Activated T-helper 1 cell treated with anti-CD3 and anti-CD28 coated beads, Interleukin-12 subunit alpha, Interleukin-12 subunit beta, Interleukin-2, Interleukin-4 antibody, amounts not matched to agents 30 ng/mL and 10 ng/mL and 1 ng/mL, durations not matched to agents 14 hours and 24 hours and 36 hours (primary cell): ENCODE measurements around the gene SMAD3. TPM values are rescaled to one million over a fixed set of nuclear protein-coding genes. Genes with fewer than 3 reads are reported as not detected.
"Not testable (repeated sequence)": the region's sequence is repeated elsewhere in the genome, so short reads cannot be mapped to it uniquely, and the experiment has no call there.

ENCODE experiments used
- DNase-seq: peaks from one replicate; pipeline ENCODE4 v3.0.0; 2021; ENCODE audit warnings: low spot score
- H3K27ac Mint-ChIP-seq: one replicate; pipeline ENCODE4 v1.8.0; 2021; ENCODE audit warnings: mild to moderate bottlenecking, mixed read lengths
- H3K27me3 Mint-ChIP-seq: one replicate; pipeline ENCODE4 v1.8.0; 2022; ENCODE audit warnings: mild to moderate bottlenecking, moderate library complexity, mixed read lengths; ENCODE audit not compliant: insufficient read depth
- H3K36me3 Mint-ChIP-seq: one replicate; pipeline ENCODE4 v1.8.0; 2021; ENCODE audit warnings: low read depth, mixed read lengths
- H3K4me1 Mint-ChIP-seq: one replicate; pipeline ENCODE4 v1.8.0; 2021; ENCODE audit warnings: low read depth, mixed read lengths
- H3K4me3 Mint-ChIP-seq: one replicate; pipeline ENCODE4 v1.8.0; 2021; ENCODE audit warnings: mild to moderate bottlenecking, moderate library complexity, mixed read lengths
- H3K9me3 Mint-ChIP-seq: one replicate; pipeline ENCODE4 v1.8.0; 2021; ENCODE audit warnings: mixed read lengths
- intact Hi-C: fragments of 100-400 bp; cut with micrococcal nuclease; formaldehyde crosslinking; loops from one replicate; pipeline ENCODE4 v1.15.1; 2024
- total RNA-seq: library from RNA; stranded (reverse); gene quantifications from 2 replicates; pipeline ENCODE4 v1.2.3, GENCODE V29; 2022

The SMAD3 gene
- total RNA-seq, 1 donor from 2014 or later: 80.4 TPM

DNA sequence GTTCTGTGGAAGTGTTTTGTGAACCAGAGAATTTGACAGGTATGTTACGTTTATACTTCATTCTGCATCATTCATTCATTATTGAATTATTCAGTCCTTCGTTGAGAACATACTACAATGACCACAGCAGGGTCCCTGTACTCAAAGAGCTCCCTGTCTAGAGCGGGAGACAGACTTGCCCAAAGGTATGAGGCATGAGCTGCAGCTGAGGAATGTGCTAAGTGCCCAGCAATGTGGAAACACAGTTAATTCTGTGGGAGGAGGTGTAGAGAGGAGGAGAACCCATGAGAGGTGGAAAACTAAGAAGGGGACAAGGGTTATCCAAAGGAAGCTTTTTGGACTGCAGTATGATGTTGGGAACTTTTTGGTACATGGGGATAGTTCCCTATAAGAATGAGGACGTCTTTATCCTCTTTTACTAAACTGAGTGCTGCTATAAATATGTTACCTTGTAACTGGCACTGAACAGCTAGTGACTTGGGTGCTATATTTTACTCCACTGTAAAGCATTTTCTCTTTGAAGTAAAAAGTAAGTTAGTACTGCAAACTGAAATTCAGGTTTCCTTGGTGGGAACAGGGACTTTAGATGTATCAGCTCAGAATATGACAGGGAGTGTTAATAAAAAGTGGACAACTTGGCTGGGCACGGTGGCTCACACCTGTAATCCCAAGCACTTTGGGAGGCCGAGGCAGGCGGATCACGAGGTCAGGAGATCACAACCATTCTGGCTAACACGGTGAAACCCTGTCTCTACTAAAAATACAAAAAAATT, 5.7 kb downstream of the SMAD3 start:
- Mint-ChIP-seq H3K4me3 (peak overlapping the region; percentile 37), H3K27ac (peak overlapping the region; percentile 83), H3K27me3 (no peaks in the 10 kb centered on the region), H3K4me1 (peaks cover 81% of the 10 kb centered on the region), H3K9me3 (no peaks in the 10 kb centered on the region), H3K36me3 (peaks cover 54% of the 10 kb centered on the region)
- no peak for DNase-seq
- intact Hi-C loops: no loop called here

DNA sequence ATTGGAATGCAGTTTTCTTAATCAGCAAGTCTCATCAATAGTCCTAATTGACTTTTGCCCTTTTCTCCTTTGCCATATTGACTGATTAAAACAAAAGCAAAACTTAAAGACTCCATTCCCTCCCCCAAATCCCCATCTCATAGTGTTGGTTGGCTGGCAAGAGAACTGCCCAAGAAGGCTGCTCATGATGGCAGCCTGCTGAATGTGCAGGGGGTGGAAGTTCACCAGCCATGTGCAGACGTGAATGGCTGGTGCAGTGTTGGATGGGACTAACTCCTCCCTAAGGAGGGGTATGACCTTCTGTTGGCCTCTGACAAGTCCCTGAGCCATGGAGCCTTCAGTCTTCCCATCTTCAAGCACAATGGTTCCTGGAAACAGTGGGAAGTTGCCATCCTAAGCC, 7.0 kb downstream of the SMAD3 start:
- intact Hi-C loops: no loop called here
- Mint-ChIP-seq H3K27ac (peak overlapping the region; percentile 88), H3K36me3 (peaks cover 60% of the 10 kb centered on the region), H3K4me1 (peaks cover 89% of the 10 kb centered on the region), H3K27me3 (no peaks in the 10 kb centered on the region), H3K4me3 (peak overlapping the region; percentile 74), H3K9me3 (no peaks in the 10 kb centered on the region)
- no peak for DNase-seq

GRCh38 chr15:67072958-67073357, 7.6 kb downstream of the SMAD3 start:
- H3K36me3 Mint-ChIP-seq: peaks cover 56% of the 10 kb centered on the region
- no peaks in the 10 kb centered on the region for H3K27me3 Mint-ChIP-seq
- intact Hi-C loops: no loop called here
- no peaks in the 10 kb centered on the region for H3K9me3 Mint-ChIP-seq
- DNase-seq: no peak
- peaks cover 88% of the 10 kb centered on the region for H3K4me1 Mint-ChIP-seq
- H3K27ac Mint-ChIP-seq: peak overlapping the region; percentile 88
- peak overlapping the region; percentile 74 for H3K4me3 Mint-ChIP-seq

DNA sequence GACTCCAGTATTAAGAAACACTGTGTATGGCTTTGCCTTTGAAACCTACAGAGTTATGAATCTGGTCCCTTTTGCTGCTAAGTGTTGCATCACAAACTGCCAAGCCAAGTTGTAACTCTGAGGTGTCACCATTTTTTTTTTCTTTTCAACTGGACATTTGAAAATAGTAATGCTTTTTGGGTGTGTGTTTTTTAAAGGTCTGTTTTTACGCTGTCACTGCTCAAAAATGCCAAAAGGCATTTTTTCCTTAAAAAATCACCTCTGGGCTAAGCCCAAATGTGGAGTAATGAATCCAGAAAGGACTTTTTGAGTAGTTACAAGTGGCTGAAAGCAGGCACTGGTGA, 9.5 kb downstream of the SMAD3 start:
- peaks cover 83% of the 10 kb centered on the region for H3K4me1 Mint-ChIP-seq
- no peaks in the 10 kb centered on the region for H3K27me3 Mint-ChIP-seq
- intact Hi-C loops: loop anchor here (1.0 kb wide), 1 partner anchor 7 kb away; no protein-coding TSS in a partner anchor
- peak overlapping the region; percentile 95 for H3K27ac Mint-ChIP-seq
- no peaks in the 10 kb centered on the region for H3K9me3 Mint-ChIP-seq
- H3K36me3 Mint-ChIP-seq: peaks cover 56% of the 10 kb centered on the region
- H3K4me3 Mint-ChIP-seq: peak overlapping the region; percentile 58
- no peak for DNase-seq

DNA sequence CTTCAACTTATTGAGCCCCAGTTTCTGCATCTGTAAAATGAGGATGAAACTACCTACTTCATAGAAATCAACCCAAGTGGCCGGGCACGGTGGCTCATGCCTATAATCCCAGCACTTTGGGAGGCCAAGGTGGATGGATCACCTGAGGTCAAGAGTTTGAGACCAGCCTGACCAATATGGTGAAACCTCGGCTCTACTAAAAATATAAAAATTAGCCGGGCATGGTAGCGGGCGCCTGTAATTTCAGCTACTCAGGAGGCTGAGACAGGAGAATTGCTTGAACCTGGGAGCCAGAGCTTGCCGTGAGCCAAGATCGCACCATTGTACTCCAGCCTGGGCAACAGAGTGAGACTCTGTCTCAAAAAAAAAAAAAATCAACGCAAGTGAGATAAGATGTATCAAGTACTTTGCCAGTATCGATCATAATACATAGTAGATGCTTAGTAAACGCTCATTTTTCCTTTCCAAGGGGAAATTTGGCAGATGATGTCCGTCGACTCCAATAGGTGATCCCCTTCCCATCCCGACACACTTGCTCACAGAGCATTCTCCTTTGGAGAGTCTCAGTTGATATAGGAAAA, 10.2 kb downstream of the SMAD3 start:
- DNase-seq, H3K9me3 Mint-ChIP-seq, H3K27me3 Mint-ChIP-seq, intact Hi-C loops: not testable (repeated sequence)
- Mint-ChIP-seq H3K27ac (peak overlapping the region; percentile 95), H3K36me3 (peaks cover 57% of the 10 kb centered on the region), H3K4me3 (peak overlapping the region; percentile 76), H3K4me1 (peaks cover 83% of the 10 kb centered on the region)

DNA sequence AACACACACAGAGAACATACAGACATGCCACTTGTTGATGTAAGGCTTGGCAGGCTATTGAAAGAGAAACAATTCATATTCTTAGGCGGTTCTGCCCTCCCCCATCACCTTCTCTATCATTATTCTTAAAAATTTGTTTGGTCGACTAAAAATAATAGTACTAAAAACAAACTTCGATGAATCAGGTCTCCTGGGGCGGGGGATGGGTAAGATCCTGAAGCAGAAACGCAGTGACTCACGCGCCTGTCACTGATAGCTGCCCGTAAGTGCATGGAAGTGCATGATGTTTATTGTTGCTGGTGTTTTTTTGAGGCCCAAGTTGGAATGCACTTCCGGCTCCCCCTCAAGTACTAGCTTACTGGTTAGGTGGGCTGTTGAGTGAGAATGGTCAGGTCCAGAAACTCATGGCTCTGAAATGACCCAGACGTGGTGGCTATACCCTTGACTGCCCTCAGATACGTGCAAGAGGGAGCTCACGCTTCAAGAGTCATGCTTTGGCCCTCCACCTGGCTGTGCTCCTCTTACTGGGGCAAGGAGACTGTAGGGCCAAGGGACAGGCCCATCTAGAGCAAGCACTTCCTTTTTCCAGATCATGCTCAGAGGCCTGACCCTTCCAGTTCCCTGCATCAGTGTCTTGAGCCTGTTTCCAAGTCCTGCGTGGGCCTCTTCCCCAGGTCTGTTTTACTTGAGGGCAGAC, 10.9 kb downstream of the SMAD3 start:
- no peak for DNase-seq
- peak overlapping the region; percentile 76 for H3K4me3 Mint-ChIP-seq
- H3K9me3 Mint-ChIP-seq: no peaks in the 10 kb centered on the region

DNA sequence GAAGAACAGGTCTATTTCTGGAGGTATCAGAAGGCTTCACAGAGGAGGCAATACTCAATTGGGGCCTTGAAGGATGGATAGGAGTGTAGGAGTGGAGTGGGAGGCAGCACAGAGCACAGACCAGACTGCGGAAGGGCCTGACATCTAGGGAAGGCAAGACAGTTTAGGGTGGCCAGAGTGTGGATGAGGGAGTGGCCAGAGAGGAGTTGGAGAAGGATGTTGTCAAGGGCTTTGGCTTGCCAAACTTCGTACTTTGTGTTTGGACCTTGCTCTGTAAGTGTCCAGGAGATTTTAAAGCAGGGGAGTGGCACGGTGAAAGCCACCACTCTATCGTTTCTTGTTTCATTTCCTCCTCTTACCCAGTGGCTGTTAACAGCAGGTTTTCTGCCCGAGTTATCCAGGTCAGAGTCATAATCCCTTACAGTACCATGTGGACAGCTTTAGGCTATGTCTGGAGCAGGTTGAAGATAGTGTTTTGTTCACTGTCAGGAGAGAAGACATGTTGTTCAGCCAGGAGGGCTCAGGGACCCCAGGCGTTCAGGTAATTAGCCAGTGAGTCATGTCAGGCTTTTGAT, 12.3 kb downstream of the SMAD3 start:
- no peaks in the 10 kb centered on the region for H3K9me3 Mint-ChIP-seq
- peaks cover 60% of the 10 kb centered on the region for H3K36me3 Mint-ChIP-seq
- H3K4me1 Mint-ChIP-seq: peaks cover 88% of the 10 kb centered on the region
- peak overlapping the region; percentile 84 for H3K27ac Mint-ChIP-seq
- DNase-seq: no peak
- H3K4me3 Mint-ChIP-seq: peak overlapping the region; percentile 32
- intact Hi-C loops: no loop called here
- no peaks in the 10 kb centered on the region for H3K27me3 Mint-ChIP-seq

More for the DNA sequence above, 10.9 kb downstream of the SMAD3 start:
- peaks cover 58% of the 10 kb centered on the region for H3K36me3 Mint-ChIP-seq
- H3K27ac Mint-ChIP-seq: peak overlapping the region; percentile 90
- no peaks in the 10 kb centered on the region for H3K27me3 Mint-ChIP-seq
- H3K4me1 Mint-ChIP-seq: peaks cover 83% of the 10 kb centered on the region
- intact Hi-C loops: no loop called here

DNA sequence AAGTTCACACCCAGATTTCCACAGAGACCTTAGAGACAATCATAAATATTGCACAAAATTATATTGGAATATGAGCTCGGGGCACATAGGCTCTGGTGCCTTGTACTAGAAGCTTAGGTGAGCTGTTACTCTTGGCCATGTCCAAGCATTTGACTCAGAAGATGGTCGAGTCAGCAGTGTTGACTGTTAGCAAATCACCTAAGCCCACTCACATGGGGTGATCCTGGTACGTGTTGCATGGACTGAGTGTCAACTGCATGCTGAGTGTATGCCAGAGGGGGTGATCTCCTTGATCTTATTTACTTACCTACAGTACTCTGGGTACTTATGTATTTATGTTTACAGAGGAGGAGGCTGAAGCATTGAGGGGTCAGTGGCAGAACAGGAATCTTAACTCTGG, 14.0 kb downstream of the SMAD3 start:
- Mint-ChIP-seq H3K4me1 (peaks cover 91% of the 10 kb centered on the region), H3K9me3 (no peaks in the 10 kb centered on the region), H3K27ac (peak overlapping the region; percentile 98), H3K36me3 (peaks cover 66% of the 10 kb centered on the region), H3K27me3 (no peaks in the 10 kb centered on the region), H3K4me3 (no peak overlapping the region)
- DNase-seq: no peak
- intact Hi-C loops: no loop called here

DNA sequence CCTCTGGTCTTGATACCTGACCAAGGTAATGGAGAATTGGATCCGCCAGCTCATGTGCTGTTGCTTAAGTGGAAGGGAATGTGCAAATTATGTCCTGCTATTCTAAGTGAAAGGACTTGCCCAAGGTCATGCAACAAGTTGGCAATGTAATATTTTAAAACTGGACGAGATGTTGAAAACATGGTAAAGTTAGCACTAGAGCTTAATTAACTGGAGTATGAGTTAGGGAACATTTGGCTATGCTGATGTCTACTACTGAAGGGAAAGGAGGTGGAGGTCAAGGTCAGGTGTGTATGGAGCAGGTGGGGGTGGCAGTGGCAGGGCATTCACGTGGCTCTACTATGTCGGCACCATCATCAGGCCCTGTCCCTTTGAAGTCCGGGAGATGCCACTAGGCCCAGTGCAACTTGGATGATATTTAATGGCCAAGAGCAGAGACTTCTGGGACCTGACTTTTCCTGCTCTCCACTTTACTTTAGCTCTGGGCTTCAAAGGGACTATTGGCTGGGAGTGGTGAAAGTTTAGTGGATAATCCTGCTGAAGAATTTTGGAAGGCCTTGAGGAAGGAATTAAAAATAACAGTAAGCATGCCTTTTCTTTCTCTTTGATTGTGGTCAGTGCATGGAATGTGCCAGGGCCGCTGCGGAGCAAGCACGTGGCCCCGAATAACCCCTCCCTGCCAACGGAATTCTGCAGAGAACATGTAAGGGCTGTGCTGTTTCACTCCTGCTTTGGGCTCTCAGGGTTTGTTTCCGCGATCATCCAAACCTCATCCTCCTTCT, 14.9 kb downstream of the SMAD3 start:
- Mint-ChIP-seq H3K9me3 (no peaks in the 10 kb centered on the region), H3K36me3 (peaks cover 65% of the 10 kb centered on the region), H3K4me1 (peaks cover 91% of the 10 kb centered on the region), H3K27ac (peak overlapping the region; percentile 98), H3K27me3 (no peaks in the 10 kb centered on the region), H3K4me3 (peak overlapping the region; percentile 50)
- no peak for DNase-seq
- intact Hi-C loops: no loop called here

- H3K4me1 Mint-ChIP-seq: peaks cover 93% of the 10 kb centered on the region
- no peak for DNase-seq
- H3K27ac Mint-ChIP-seq: peak overlapping the region; percentile 98
- peak overlapping the region; percentile 38 for H3K4me3 Mint-ChIP-seq
- no peaks in the 10 kb centered on the region for H3K27me3 Mint-ChIP-seq
- intact Hi-C loops: no loop called here
- H3K9me3 Mint-ChIP-seq: no peaks in the 10 kb centered on the region
- H3K36me3 Mint-ChIP-seq: peaks cover 62% of the 10 kb centered on the region
These were observed 15.6 kb downstream of the SMAD3 start for GRCh38 chr15:67080900-67081431.

GRCh38 chr15:67082007-67082536, 16.7 kb downstream of the SMAD3 start:
- intact Hi-C loops: loop anchor here (1.0 to 2.0 kb wide), 6 partner anchors 8 to 135 kb away; no protein-coding TSS in a partner anchor
- no peaks in the 10 kb centered on the region for H3K9me3 Mint-ChIP-seq
- H3K4me3 Mint-ChIP-seq: peak overlapping the region; percentile 87
- H3K27me3 Mint-ChIP-seq: no peaks in the 10 kb centered on the region
- DNase-seq: peak; percentile 78
- H3K4me1 Mint-ChIP-seq: peaks cover 93% of the 10 kb centered on the region
- H3K36me3 Mint-ChIP-seq: peaks cover 61% of the 10 kb centered on the region
- H3K27ac Mint-ChIP-seq: peak overlapping the region; percentile 98
